ENCODE data around the gene DYNLT1. TPM values are rescaled to one million over a fixed set of nuclear protein-coding genes. Genes with fewer than 3 reads are reported as not detected.
"Not testable (repeated sequence)": the region's sequence is repeated elsewhere in the genome, so short reads cannot be mapped to it uniquely, and the experiment has no call there.

DYNLT1 gene
- total RNA-seq, 2 donors from 2014 or later = 87.2 to 107 TPM

DNA sequence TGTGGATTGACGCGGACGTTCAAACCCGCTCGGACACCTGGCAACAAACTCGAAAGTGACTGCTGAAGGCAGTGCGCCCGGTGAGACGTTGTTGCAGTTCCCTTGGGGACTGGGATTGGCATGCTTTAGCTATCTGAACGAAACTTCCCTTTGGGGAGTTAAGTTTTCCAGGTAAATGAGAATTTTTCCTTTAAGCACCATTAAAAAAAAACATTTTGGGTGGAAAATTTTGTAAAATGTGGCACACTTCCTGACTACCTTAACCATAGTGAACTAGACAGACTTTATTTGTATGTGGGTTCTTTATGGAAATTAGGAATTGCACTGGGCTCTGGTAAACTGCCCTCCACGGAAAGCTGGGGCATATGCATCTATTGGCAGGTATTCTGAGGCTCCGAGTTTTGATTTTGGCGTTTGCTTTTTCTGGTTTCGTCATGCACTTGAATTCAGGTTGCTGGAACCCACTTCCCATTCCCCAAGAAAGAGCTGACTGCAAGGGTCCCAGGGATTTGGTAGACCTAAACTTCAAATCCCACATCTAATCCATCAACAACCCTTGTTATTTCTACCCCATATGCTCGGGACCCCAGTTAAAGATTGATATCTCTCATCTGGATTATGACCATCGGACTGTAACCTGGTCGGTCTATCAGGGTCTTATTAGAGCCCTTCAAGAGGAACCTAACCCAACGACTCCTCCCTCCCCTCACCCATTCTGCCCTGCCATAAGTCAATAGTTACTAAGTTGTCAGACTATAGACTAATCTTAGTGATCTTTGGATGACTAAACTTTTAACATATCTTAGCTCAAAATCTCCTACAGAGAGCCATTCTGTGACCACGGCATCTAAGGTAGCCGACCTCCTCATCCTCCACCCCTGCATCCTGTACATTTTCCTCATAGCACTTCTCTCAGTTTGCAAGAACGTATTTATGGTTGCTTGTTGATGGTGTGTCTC is 800 bp upstream of the DYNLT1 start:
- no peak for ATAC-seq
- Mint-ChIP-seq H3K27ac (peak overlapping the region; percentile 99), H3K4me1 (peaks cover 56% of the 10 kb centered on the region), H3K27me3 (no peaks in the 10 kb centered on the region), H3K4me3 (peak overlapping the region; percentile 96), H3K36me3 (ENCODE audit: low read depth) (peaks cover 8% of the 10 kb centered on the region)
- no peaks in the 10 kb centered on the region for H3K9me3 ChIP-seq (ENCODE audit: control insufficient read depth, low read length, poor library complexity, severe bottlenecking)
- no peak for DNase-seq

DNA sequence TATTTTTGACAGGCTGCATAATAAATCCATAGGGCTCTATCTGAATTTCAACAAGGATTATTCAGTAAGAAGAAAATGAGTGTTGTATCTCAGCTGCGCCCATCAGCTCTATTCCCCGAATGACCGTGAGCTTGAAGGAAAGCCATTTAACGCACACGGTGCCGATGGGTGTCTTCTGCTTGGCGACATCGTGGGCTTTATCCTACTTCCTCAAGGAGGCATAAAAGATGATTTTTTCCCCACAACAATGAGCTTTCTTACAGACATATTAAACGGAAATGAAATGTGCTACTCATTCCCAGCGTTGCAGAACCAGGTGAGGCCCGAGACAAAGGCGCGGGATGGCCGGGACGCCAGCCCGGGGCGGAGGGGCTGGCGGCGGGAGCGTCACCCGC is 710 bp downstream of the DYNLT1 start:
- no peaks in the 10 kb centered on the region for H3K27me3 Mint-ChIP-seq
- no peaks in the 10 kb centered on the region for H3K9me3 ChIP-seq (ENCODE audit: control insufficient read depth, low read length, poor library complexity, severe bottlenecking)
- peak overlapping the region; percentile 99 for H3K27ac Mint-ChIP-seq
- H3K4me3 Mint-ChIP-seq = peak overlapping the region; percentile 96
- peak; percentile 4 for ATAC-seq
- H3K4me1 Mint-ChIP-seq = peaks cover 58% of the 10 kb centered on the region
- DNase-seq = no peak
- H3K36me3 Mint-ChIP-seq (ENCODE audit: low read depth) = peaks cover 9% of the 10 kb centered on the region

DNA sequence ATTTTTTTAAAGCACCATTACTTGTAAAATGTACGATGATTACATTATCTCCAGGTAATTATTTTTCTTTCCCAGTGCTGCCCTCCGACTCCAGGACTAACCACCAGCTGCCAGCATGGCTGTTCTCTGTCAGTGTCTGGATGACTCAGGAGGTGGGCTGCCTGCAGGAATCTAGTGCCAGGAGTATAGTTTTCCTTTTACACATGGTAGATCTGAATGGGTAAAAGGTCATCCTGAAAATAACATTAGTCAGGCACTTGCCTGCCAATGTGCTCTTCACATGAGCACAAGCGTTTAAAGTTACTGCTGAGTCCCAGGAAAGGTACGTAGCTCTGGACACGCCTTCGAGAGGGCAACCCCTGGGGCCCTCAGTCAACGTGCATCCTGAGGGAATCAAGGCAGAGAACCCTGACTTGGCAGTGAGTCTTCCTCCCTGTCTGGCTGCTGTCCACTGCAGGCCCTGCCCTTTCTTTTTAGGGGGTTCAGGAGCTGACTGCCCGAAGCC is 2.4 kb downstream of the DYNLT1 start:
- Mint-ChIP-seq H3K27ac (peak overlapping the region; percentile 99), H3K4me3 (peak overlapping the region; percentile 96), H3K27me3 (no peaks in the 10 kb centered on the region), H3K4me1 (peaks cover 56% of the 10 kb centered on the region), H3K36me3 (ENCODE audit: low read depth) (peaks cover 9% of the 10 kb centered on the region)
- no peaks in the 10 kb centered on the region for H3K9me3 ChIP-seq (ENCODE audit: control insufficient read depth, low read length, poor library complexity, severe bottlenecking)
- DNase-seq (no peak), ATAC-seq (no peak)

DNA sequence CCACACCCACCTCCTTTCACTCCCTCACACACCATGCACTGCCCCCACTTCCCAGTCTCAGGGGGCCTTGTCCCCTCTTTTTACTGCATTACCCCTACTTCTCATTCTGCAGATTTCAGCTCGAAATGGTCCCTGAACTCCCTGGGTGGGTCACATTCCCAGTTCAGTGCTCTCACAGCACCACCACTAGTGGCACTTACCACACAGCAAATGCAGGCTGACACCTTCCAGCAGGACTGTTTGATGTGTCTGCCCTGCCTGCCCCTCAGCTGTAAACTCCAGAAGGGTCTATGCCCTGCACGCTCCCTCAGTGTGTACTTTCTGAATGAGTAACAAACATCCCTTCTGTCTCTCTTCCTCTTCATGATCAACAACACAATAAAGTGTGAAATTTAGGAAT is 4.0 kb downstream of the DYNLT1 start:
- ATAC-seq (no peak), DNase-seq (no peak)
- no peaks in the 10 kb centered on the region for H3K27me3 Mint-ChIP-seq
- H3K4me3 Mint-ChIP-seq = peak overlapping the region; percentile 85
- H3K9me3 ChIP-seq (ENCODE audit: control insufficient read depth, low read length, poor library complexity, severe bottlenecking) = no peaks in the 10 kb centered on the region
- peaks cover 53% of the 10 kb centered on the region for H3K4me1 Mint-ChIP-seq
- H3K27ac Mint-ChIP-seq = peak overlapping the region; percentile 99
- H3K36me3 Mint-ChIP-seq (ENCODE audit: low read depth) = peaks cover 12% of the 10 kb centered on the region

DNA sequence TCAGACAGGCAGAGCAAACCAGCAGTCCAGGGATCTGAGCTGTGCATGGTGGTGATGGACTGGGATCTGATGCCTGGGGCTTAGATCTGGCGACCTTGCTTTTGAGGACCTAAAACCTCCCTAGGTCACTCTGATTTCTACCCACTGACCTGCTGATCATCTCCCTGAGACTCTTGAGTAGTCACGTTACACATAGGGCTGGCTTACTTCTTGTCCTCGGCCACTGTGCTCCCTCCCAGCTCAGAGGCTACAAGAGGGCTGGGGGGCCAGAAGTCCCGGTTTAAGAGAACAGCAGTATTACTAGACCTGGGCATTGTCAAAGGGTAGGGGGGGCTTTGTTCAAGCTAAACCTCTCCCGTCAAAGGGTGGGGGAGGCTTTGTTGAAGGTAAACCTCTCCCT is 5.5 kb downstream of the DYNLT1 start:
- H3K4me1 Mint-ChIP-seq = peaks cover 52% of the 10 kb centered on the region
- H3K36me3 Mint-ChIP-seq (ENCODE audit: low read depth) = peaks cover 12% of the 10 kb centered on the region
- H3K4me3 Mint-ChIP-seq = no peak overlapping the region
- H3K27ac Mint-ChIP-seq = peak overlapping the region; percentile 99
- no peaks in the 10 kb centered on the region for H3K9me3 ChIP-seq (ENCODE audit: control insufficient read depth, low read length, poor library complexity, severe bottlenecking)
- DNase-seq (no peak), ATAC-seq (no peak)
- no peaks in the 10 kb centered on the region for H3K27me3 Mint-ChIP-seq

DNA sequence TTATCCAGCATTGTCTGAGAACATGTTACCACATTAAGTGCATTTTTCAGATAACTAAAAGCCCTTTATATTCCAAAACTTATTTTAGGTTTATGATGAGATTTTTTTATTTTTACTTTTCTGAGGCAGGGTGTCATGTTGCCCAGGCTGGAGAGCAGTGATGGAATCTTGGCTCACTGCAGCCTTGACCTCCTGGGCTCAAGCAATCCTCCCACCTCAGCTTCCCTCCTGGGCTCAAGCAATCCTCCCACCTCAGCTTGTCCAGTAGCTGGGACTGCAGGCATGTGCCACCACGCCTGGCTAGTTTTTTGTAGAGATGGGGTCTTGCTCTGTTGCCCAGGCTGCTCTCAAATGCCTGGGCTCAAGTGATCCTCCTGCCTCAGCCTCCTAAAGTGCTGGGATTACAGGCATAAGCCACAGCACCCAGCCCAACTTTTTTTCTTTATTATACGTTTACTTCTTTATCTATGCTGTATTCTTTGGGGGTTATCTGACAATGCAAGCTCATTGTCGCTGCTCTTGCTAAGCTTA is 6.2 kb downstream of the DYNLT1 start:
- H3K4me3 Mint-ChIP-seq = no peak overlapping the region
- H3K36me3 Mint-ChIP-seq (ENCODE audit: low read depth) = peaks cover 10% of the 10 kb centered on the region
- peaks cover 52% of the 10 kb centered on the region for H3K4me1 Mint-ChIP-seq
- no peaks in the 10 kb centered on the region for H3K27me3 Mint-ChIP-seq
- peak overlapping the region; percentile 99 for H3K27ac Mint-ChIP-seq
- H3K9me3 ChIP-seq (ENCODE audit: control insufficient read depth, low read length, poor library complexity, severe bottlenecking) = no peaks in the 10 kb centered on the region
- ATAC-seq = no peak
- no peak for DNase-seq

DNA sequence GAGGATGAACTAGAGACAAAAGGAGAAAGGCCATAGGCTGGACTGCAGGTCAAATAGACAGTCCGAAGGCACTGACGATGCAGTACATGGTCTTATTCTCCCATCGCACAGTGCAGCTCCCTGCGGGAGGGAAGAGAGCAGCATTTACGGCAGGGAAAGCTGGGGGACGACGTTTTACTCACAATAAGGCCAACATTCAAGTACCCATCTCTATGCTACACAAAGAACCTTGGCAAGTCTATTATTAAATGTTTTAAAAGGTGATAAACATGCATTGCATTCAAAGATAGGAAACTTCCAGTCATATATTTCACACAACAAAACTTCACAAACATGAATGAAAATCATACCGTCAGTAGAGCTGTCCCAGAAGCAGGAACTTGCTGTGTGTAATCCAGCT is 7.8 kb downstream of the DYNLT1 start:
- DNase-seq (no peak), ATAC-seq (no peak)
- H3K4me3 Mint-ChIP-seq = no peak overlapping the region
- peaks cover 8% of the 10 kb centered on the region for H3K36me3 Mint-ChIP-seq (ENCODE audit: low read depth)
- no peaks in the 10 kb centered on the region for H3K9me3 ChIP-seq (ENCODE audit: control insufficient read depth, low read length, poor library complexity, severe bottlenecking)
- peaks cover 41% of the 10 kb centered on the region for H3K4me1 Mint-ChIP-seq
- H3K27me3 Mint-ChIP-seq = no peaks in the 10 kb centered on the region
- H3K27ac Mint-ChIP-seq = peak overlapping the region; percentile 92

DNA sequence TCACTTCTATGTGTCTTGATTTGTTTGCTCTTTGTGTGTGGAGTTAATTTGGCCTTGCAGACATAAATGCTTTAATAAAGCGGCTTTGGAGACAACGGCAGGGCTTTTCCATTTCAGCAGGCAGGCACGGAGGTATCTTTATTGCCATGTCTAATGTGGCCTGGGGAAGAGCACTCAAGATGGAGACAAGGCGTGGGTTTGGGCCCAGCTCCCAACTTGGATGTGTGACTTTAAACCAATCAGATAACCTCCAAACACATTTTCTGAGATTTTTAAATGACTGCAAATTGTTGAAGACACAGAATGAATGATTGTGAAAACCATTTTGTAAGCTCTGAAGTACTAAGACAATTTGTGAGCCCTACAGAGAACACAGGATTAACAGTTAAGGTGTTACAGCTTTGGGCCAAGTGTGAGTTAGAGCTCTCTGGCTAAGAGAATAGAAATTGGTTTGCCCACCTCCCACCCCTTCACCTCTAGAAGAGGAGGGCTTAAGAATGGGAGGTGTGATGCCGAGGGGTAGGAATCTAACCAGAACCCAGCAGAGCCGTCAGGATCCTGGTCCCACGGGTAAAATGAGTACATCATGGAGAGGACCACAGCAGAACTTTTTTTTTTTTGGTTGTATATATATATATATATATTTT is 9.0 kb downstream of the DYNLT1 start:
- Mint-ChIP-seq H3K27me3 (no peaks in the 10 kb centered on the region), H3K27ac (peak overlapping the region; percentile 92), H3K4me3 (peak overlapping the region; percentile 28), H3K36me3 (ENCODE audit: low read depth) (peaks cover 8% of the 10 kb centered on the region), H3K4me1 (peaks cover 41% of the 10 kb centered on the region)
- ATAC-seq (no peak), DNase-seq (no peak)
- H3K9me3 ChIP-seq (ENCODE audit: control insufficient read depth, low read length, poor library complexity, severe bottlenecking) = no peaks in the 10 kb centered on the region

DNA sequence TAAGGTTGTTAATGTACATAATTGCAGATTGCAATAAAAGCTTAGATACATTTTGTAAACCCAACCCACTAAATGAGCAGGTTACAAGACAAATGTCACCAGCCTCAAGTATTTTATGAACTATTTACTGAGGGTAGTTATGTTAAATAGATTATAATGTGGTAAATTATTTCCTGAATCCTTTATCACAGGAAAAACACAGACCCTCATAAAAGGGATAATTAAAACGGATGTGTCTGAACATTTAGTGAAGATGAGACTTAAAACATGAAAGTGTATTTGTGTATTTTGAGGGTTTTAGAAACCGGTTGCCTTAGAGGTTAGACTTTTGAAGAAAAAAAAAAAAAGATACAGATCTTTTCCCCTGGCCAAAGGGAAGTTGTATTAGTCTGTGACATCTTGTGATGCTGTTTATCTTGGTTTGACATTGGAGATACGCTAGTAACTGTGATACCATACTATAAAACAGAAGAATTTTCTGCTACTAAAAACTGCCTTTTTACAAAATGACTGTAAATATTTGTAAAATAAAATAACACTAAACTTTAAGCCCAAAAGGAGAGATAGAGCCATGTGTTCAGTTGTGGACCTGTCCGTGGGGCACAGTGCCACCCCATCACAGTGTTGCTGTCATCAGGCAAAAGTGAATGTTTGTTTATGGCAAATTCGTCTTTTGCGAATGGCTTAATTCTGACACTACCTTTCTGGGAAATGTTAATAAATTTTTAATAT is 9.7 kb downstream of the DYNLT1 start:
- H3K27ac Mint-ChIP-seq = peak overlapping the region; percentile 92
- H3K27me3 Mint-ChIP-seq = no peaks in the 10 kb centered on the region
- H3K4me1 Mint-ChIP-seq = peaks cover 35% of the 10 kb centered on the region
- DNase-seq = no peak
- no peaks in the 10 kb centered on the region for H3K9me3 ChIP-seq (ENCODE audit: control insufficient read depth, low read length, poor library complexity, severe bottlenecking)
- H3K36me3 Mint-ChIP-seq (ENCODE audit: low read depth) = peaks cover 5% of the 10 kb centered on the region
- peak; percentile 75 for ATAC-seq
- peak overlapping the region; percentile 28 for H3K4me3 Mint-ChIP-seq

DNA sequence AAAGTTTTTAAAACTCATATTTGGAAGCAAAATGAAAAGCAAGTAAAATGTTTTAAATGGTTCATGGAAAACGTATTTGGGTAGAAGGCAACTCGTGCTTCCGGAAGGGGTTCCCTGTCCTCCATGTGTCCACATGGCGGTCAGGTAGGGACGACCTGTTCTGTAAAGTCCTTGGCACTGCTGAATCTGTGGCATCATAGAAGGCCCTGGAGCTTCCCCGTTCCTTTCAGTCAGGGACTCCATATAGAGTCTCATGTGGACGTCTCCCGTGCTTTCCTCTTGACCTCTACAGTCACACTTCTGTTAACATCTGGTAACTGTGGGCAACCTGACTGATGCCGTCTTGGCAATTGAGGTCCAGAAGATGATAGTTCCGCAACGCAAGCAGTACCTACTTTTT is 11.4 kb downstream of the DYNLT1 start:
- ATAC-seq (no peak), DNase-seq (no peak)
- Mint-ChIP-seq H3K4me1 (peaks cover 26% of the 10 kb centered on the region), H3K27me3 (no peaks in the 10 kb centered on the region), H3K27ac (peak overlapping the region; percentile 92), H3K4me3 (no peak overlapping the region), H3K36me3 (ENCODE audit: low read depth) (peaks cover 5% of the 10 kb centered on the region)
- no peaks in the 10 kb centered on the region for H3K9me3 ChIP-seq (ENCODE audit: control insufficient read depth, low read length, poor library complexity, severe bottlenecking)

DNA sequence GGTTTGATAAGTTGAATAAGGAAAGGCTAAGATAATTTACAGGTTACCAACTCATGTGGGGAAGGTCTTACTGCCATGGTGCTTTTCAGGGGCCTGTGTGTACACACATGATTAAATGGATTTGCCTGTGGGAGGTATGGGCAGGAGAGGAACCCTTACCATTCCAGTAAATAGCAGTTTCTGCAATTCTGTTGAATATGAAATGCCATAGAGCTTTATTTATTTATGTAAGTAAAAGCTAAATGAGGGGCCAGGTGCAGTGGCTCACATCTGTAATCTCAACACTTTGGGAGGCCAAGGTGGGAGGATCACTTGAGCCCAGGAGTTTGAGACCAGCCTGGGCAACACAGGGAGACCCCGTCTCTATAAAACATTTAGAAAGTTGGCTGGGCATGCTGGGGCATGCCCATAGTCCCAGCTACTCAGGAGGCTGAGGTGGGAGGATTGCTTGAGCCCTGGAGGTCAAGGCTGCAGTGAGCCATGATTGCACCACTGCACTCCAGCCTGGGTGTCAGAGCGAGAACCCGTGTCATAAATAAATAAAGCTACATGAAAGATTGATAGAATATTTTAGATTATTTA is 11.9 kb downstream of the DYNLT1 start:
- Mint-ChIP-seq H3K4me1 (peaks cover 27% of the 10 kb centered on the region), H3K27ac (peak overlapping the region; percentile 92)
- H3K36me3 Mint-ChIP-seq (ENCODE audit: low read depth); H3K4me3 Mint-ChIP-seq; H3K9me3 ChIP-seq (ENCODE audit: control insufficient read depth, low read length, poor library complexity, severe bottlenecking); ATAC-seq; DNase-seq; H3K27me3 Mint-ChIP-seq: not testable (repeated sequence)

DNA sequence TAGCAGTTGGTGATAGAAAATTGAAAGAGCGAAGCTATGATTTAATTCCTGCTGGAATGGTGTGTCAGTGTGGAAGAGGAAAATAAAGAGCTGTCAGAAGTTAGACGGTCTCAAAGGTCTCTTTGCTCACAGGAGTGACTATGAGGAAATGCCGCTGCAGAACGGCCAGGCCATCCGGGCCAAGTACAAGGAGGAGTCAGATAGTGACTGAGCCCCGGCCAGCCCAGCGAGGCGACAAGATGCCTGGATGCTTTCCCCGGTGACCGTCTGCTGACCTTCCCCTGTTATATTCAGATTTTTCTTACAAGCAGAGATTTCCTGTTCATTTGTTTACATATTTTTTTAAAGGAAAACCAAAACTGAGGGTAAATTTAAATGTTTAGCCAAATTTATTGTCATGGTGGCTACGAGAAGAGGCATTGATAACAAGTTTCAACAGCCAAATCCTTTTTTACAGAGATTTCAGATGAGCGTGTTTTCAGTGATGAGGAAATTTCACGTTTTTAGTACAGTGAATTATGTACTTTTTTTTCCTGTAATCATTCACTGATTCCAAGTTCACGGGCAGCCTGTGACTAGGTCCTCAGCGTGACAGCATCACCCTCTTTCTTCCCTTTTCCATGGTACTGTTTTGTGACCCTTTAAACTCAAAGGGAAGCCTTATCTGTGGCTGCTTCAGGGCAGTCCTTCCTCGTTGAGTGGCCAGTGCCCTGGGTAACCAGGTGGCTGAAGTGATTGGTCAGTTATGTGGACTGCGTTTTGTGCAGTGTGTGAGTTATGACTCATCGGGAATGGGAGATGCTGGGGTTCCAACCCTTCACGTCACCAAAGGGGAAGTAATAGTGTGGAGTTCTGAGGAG is 12.6 kb downstream of the DYNLT1 start:
- Mint-ChIP-seq H3K4me1 (peaks cover 34% of the 10 kb centered on the region), H3K36me3 (ENCODE audit: low read depth) (peaks cover 7% of the 10 kb centered on the region), H3K4me3 (no peak overlapping the region), H3K27ac (peak overlapping the region; percentile 92), H3K27me3 (no peaks in the 10 kb centered on the region)
- H3K9me3 ChIP-seq (ENCODE audit: control insufficient read depth, low read length, poor library complexity, severe bottlenecking) = no peaks in the 10 kb centered on the region
- ATAC-seq = no peak
- DNase-seq = no peak

Data from T-helper 17 cell (primary cell).